T-helper 2 cell (primary cell): ENCODE data around the gene CLN3.
"Not testable (repeated sequence)": the region's sequence is repeated elsewhere in the genome, so short reads cannot be mapped to it uniquely, and the experiment has no call there.

ENCODE experiments used
- DNase-seq, 5 experiments: peaks; one replicate each; pipeline versions ENCODE4 v3.0.0 to v3.0.0-alpha.2; 2012 to 2022

The CLN3 gene

DNA sequence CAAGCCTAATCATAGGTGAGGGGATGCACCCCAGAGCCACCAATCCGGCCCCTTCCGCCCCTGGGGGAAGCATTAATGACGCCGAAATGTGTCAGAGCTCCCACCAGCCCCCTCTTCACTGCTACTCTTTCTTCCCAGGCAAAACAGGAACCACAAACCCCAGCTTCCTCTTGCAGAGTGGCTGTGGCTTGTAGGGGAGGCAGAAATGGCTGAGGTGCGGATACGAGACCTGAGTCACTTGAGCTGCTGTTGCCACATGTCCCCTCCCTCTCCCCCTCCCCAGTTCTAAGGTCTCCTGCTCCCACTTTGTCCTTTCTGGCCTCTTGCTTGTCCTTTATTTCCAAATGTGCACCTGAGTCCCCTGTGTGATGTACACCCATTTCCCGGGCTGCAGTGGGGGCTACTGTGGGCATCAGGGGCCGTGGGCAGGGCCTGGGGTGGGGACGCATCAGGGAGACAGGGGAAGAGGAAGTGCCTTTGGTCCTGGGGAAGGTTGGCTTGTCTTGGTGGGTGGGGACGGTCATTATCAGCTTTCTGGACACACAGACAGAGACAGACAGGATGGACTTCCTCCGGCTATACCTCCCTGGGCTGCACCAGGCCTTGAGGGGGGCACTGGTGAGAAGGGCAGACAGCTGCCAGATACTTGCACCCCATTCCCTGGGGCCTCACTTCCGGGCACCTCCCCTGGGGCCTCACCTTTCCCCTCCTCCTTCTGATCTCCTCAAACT, 2.4 kb upstream of the CLN3 start, which contains the start of gene APOBR:
TSS of gene APOBR (plus strand) at position 523 of the 731 bp plus-strand sequence. CDS start at position 562, 39 bp downstream.
- DNase-seq, result peak; percentile 50 to 99 (median 81)

DNA sequence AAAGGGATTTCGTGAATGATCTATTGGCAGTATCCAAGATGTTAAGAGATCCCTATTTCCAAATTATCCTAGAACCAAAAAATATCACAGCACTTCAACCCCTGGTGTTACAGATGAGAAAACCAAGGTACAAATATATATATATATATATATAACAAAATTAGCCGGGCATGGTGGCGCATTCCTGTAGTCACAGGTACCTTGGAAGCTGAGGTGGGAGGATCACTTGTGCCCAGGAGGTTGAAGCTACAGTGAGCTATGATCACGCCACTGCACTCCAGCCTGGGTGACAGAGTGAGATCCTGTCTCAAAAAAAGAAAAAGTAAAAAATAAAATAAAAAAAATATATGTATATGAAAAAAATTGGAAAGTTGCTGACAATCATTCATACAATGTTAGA, 637 bp upstream of the CLN3 start:
- DNase-seq, result peak in 1 of 5 experiments; percentile 37

DNA sequence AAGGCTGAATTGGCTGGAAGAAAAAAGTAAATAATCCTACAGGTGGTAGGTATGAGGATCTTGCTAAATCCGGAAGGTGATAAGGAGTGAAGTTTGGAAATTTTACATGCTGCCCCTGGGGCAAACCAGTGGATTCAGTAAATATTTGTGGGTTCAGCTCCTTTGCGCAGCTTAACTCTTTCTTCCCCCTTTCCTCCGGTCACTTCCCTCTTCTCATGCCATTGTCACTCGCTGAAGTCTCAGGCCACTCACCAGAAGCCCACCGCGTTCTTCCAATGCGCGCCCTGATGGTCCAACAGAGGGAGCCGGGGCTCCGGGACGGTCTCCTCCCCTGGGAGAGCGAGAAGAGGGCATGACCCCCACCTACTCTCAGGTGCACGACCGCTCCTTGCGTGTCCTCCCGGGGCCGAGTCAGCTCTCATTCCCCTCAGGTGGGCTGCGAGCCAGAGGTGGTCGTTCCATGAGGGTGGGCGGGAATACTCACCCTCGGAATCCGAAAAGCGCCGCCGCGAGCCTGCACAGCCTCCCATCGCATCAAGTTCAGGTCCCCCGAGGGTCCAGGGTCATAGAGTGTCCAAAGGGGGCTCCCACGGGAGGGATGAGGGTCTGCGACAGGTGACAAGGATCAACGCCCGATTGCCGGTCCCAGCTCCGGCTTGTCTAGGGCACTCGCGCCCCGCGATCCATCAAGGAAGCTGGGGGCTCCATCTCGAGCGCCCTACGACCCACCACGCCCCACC, 474 bp downstream of the CLN3 start:
- DNase-seq, result no peak

DNA sequence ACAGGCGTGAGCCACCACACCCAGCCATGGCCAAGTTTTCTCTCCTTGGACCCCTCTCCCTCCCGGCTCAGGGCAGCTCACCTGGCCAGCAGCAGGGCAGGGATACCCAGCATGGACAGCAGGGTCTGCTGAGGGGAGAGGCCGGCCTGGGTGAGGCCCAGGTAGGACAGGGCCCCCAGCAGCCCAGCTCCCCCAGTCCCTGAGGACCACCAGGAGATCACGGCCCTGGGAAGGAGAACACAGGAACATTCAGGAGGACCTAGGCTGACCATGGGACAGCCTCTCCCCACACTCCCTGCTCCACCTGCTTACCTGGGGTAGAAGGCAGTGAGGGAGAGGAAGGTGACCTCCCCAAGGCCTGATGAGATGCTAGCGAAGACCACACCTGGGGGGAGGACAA, 5.6 kb downstream of the CLN3 start:
- no peak for DNase-seq

DNA sequence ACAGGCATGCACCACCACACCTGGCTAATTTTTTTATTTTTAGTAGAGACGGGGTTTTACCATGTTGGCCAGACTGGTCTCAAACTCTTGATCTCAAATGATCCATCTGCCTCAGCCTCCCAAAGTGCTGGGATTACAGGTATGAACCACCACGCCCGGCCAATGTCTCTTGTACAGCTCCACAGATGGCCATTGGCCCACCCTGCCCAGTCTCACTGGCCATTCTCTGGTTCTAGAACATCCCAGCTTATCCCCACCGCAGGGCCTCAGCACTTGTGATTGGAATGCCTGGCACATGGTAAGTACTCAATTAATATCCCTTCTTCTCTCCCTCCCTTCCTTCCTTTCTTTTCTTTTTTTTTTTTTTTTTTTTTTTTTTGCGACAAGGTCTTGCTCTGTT, 8.5 kb downstream of the CLN3 start:
- DNase-seq, result not testable (repeated sequence)

DNA sequence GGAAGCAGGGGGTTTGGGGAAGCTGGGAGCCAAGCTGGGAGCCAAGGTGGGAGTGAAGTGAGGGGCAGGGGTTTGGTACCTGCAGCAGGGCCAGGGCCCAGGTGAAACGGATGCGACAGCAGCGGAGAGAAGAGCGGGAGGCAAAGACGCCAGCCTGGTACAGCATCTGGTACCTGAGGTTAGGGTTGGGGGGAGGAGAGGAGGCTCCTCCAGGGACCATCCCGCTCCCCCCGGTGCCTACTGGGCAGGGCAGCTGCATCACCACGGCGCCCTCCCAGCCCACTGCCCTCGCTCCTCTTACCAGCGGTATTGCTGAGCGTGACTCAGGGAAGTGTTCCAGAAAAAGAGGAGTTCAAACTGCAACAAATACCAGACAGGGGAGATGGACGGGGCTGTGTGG, 9.8 kb downstream of the CLN3 start:
- DNase-seq, result no peak

DNA sequence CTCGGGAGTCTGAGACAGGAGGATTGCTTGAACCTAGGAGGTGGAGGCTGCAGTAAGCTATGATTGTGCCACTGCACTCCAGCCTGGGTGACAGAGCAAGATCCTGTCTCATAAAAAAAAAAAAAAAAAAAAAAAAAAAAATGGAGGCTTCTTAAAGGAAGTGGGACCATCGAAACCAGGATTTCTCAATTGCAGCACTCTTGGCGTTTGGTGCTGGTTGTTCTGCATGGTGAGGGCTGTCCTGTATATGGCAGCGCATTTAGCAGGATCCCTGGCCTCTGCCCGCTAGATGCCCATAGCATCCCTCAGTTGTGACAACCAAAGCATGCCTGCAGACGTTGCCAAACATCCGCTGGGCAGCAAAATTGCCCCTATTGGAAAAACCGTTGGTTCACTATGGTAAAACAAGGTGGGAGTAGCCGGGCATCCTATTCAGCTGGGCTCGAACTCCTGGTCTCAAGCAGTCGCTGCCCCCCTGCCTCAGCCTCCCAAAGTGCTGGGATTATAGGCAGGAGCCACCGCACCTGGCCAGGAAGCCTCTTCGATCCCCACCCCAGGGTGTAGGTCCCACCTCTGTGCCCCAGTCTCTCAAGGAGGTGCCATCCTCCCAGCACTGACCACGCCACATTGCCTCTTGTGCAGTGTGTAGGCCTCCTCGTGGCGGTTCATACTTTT, 13.2 kb downstream of the CLN3 start:
- no peak for DNase-seq

DNA sequence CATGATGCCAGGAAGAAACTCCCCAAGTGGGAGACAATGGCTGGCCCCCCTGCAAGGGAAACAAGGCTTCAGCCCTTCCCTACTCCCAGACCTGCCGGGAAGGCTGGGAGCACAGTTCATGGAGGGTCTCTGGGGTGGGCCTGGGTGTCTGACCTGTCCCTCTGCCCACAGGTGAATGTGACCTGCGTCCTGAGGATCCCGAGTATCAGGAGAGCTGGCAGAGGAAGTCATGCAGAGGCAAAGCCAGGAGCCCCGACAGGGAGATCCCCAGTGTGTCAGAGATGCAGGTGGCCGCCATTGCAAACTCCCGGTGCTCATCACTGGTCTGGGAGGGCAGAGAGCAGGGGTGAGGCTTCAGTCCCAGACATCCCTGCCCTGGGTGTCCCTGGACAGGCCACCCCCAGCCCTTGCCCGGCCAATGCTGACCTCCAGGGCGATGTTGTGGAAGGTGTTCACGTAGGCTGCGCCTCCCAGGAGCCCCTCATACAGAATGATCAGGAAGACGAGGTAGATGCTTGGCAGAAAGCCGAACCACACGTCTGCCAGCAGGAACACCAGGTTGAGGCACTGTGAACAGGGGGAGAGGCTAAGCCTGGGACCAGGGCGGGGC, 14.5 kb downstream of the CLN3 start:
- no peak for DNase-seq

DNA sequence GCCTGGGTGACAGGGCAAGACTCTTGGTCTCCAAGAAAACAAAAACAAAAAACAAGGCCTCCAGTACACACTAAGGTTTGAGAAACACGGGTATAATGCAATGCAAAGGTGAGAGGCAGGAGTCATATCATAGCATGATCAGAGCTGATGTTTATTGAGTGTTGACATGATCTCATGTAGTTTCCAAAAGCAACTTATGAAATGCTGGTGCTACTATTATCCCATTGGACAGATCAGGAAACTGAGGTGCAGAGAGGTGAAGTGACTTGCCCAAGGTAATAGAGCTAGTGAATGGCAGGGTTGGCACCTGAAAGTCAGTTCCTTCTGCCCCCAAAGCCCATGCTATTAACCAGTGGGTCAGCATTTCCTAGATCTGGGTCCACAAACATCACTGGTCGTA, 16.7 kb downstream of the CLN3 start:
- no peak for DNase-seq

DNA sequence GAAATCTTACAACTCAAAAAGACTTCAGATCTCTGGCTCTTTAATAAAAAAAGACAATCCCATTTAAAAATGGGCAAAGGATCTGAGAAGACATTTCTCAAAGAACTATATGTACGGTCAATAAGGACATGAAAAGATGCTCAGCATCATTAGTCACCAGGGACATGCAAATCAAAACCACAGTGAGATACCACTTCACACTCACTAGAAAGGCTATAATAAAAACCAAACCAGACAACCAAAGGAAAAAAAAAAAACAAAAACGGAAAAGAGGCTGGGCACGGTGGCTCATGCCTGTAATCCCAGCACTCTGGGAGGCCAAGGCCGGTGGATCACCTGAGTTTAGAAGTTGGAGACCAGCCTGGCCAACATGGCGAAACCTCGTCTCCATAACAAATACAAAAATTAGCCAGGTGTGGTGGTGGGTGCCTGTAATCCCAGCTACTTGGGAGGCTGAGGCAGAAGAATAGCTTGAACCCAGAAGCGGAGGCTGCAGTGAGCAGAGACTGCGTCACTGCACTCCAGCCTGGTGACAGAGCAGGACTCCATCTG, 18.1 kb downstream of the CLN3 start:
- no peak for DNase-seq

DNA sequence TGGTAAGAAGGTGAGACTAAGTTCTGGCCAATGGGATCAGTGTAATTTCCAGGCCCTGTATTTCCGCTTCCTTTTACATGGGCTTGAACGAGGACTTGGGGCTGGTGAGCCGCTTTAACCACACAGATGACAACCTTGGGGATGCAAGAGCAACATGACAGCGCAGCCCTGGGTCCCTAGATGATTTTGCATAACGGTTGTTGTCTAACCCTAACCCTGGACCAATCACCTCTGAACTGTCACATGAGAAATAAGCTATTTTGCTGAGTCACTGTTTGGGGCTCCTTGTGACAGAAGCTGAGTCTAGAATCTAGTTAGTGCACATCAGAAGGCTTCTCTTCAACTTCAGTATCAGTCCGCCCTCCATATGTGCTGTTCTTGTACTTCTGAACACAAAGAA, 44.8 kb downstream of the CLN3 start:
- not testable (repeated sequence) for DNase-seq

DNA sequence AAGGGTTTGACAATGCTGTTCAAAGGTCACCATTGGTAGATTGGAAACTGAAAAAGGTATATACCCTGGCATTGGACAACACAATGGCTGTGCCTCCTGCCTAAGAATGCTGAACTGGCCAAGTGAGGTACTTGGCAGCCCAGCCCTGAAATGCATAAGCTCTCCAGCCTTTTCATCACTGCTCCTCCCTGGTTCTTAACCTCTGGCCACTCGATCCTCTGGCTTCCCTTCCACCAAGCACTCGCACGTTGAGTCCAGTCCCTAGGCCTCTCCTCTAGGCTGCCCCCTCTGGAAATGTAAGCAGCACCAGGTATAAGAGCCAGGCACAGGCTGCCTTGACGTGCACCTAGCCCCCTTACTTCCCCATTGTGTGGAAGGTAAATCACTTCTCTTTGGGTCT, 45.5 kb downstream of the CLN3 start:
- not testable (repeated sequence) for DNase-seq

DNA sequence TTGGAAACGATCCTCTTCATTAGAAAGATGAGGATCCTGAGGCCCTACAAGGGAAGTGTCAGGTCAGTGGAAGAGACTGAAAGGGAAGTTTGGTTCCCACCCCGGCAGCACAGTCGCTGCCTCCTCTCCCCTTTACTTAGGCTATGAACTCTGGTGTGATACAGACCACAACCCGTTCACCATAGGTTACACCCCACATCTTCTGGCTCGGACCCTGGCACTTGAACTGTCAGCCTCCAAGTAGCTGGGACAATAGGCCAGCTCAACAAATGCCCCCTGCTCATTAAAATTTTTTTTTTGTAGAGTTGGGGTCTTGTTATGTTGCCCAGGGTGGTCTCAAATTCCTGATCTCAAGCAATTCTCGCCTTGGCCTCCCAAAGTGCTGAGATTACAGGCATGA, 47.9 kb downstream of the CLN3 start:
- DNase-seq, result not testable (repeated sequence)

DNA sequence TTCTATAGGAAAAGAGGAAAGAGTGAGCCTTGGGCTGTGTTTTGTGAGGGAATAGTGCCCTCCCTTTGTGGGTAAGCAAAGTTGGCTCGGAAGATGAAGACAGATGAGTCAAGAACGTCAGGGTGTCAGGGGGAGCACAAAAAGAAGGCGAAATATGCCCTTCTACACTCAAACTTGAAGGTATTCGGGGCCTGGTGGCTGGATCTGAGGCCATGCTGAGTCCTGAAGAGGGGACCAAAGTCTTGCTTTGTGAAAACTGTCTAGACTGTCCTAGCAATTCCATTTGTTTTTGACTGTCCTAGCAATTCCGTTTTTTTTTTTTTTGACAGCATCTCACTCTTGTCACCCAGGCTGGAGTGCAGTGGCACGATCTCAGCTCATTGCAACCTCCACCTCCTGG, 53.0 kb downstream of the CLN3 start:
- not testable (repeated sequence) for DNase-seq

DNA sequence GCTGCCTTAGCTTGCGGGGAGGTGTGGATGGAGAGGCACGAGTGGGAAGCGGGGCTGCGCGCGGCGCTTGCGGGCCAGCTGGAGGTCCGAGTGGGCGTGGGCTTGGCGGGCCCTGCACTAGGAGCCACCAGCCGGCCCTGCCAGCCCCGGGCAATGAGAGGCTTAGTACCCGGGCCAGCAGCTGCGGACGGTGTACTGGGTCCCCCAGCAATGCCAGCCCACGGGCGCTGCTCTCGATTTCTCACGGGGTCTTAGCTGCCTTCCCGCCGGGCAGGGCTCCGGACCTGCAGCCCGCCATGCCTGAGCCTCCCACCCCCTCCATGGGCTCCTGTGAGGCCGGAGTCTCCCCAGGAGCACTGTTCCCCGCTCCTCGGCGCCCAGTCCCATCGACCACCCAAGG, 56.5 kb downstream of the CLN3 start:
- not testable (repeated sequence) for DNase-seq
